GM12865 (cell line): ENCODE measurements around the gene TAS2R1.
A peak's percentile ranks its signal among the peaks of the same experiment; 100 is the strongest.

ENCODE experiments used
- DNase-seq: peaks from one replicate; pipeline ENCODE4 v3.0.0; 2010; ENCODE audit warnings: low read depth
- H3K4me3 ChIP-seq: 2 replicates; pipeline ENCODE4 v1.5.1; 2011; ENCODE audit warnings: mild to moderate bottlenecking, low read depth, low read length, control low read depth
- TF ChIP-seq, protein P1 (sequence below): IDR thresholded peaks from 2 replicates; pipeline ENCODE4 v1.5.1; 2011; ENCODE audit warnings: low read length, control low read depth, low read depth, inconsistent platforms; ENCODE audit not compliant: insufficient read depth; ENCODE audit errors: missing control alignments

The TAS2R1 gene

GRCh38 chr5:9657819-9658218 lies 27.7 kb upstream of the TAS2R1 start:
- H3K4me3 ChIP-seq, result no peak overlapping the region
- no peak for DNase-seq
- TF ChIP-seq, protein P1, sequence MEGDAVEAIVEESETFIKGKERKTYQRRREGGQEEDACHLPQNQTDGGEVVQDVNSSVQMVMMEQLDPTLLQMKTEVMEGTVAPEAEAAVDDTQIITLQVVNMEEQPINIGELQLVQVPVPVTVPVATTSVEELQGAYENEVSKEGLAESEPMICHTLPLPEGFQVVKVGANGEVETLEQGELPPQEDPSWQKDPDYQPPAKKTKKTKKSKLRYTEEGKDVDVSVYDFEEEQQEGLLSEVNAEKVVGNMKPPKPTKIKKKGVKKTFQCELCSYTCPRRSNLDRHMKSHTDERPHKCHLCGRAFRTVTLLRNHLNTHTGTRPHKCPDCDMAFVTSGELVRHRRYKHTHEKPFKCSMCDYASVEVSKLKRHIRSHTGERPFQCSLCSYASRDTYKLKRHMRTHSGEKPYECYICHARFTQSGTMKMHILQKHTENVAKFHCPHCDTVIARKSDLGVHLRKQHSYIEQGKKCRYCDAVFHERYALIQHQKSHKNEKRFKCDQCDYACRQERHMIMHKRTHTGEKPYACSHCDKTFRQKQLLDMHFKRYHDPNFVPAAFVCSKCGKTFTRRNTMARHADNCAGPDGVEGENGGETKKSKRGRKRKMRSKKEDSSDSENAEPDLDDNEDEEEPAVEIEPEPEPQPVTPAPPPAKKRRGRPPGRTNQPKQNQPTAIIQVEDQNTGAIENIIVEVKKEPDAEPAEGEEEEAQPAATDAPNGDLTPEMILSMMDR, result no peak

DNA sequence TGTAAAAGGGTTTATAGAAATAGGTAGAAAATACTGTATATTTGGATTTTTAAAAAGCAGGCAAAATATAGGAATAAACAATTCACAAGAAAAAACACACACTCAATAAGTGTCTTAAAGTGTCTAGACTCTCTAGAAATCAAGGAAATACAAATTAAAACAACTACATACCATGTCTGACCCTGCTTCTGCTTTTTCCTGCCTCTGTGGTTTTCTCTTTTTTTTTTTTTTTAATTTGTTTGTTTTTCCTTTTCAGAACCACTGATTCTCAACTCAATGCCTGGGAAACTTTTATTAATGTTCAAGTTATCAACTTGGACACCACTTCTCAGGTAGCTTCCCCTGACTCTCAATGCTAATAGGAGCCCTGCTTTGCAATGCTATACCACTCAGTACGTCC lies 25.5 kb upstream of the TAS2R1 start:
- TF ChIP-seq, protein P1, result no peak
- DNase-seq, result no peak
- no peak overlapping the region for H3K4me3 ChIP-seq

DNA sequence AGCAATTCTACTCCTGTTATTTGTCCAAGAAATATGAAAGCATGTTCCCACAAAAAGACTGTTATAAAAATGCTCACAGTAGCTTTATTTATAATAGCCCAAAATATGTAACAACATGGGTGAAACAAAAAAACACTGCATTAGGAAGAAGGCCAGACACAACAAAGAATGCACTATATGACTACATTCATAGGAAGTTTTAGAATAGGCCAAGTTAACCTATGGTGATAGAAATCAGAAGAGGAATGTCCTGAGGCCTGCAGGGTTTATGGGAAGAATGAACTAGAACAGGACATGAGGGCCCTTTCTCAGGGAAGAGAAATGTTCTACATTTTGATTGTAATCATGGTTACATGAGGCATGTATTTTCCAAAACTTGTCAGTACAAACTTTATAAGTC lies 24.7 kb upstream of the TAS2R1 start:
- TF ChIP-seq, protein P1, result no peak
- DNase-seq, result no peak
- no peak overlapping the region for H3K4me3 ChIP-seq

DNA sequence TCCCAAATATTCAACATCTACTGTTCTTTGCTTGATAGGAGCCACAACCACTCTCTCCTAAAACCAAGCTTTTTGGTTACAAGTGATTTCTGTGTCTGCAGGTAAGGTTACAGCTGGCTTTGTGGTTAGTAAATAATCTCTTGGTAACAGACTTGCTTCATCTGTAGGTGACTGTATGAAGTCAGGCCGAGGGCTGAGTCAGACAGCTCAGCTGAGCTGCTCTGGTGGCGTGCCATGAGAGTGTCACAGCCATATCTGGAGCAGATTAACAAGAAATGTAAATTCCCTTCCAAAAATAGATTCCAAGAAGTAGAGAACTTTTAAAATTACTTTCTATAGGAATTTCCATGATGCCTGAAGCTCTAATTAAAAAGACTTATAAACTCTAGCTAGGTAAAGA lies 23.7 kb upstream of the TAS2R1 start:
- TF ChIP-seq, protein P1, result no peak
- peak; percentile 67 for DNase-seq
- no peak overlapping the region for H3K4me3 ChIP-seq

DNA sequence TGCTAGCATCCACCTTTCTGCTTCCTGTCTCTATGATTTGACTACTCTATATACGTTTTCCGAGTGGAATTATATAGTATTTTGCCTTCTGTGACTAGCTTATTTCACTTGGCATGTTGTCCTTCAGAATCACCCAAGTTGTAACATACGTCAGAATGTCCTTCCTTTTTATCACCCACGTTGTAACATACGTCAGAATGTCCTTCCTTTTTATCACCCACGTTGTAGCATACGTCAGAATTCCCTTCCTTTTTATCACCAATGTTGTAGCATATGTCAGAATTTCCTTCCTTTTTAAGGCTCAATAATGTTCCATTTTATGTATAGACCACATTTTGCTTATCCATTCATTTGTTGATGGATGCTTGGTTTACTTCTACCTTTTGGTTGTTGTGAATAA lies 22.9 kb upstream of the TAS2R1 start:
- TF ChIP-seq, protein P1, result no peak
- no peak overlapping the region for H3K4me3 ChIP-seq
- no peak for DNase-seq

DNA sequence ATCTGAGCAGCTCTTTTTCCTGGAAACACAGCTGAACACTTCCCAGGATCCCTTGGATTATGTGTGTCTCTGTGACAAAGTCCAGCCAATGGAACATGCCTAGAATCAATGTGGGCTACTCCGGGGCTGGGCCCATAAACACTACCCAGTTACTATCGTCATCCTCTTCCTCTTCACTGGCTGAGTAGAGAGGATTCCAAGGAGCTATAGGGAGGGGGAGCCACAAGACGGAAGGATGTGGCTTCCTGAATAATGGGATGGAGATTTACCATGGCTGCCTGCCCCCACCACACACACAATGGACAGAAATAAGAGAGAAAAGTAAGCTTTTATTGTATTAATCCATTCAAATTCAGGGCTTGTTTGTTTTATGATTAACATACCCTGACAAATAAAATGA lies 22.1 kb upstream of the TAS2R1 start:
- TF ChIP-seq, protein P1, result no peak

DNA sequence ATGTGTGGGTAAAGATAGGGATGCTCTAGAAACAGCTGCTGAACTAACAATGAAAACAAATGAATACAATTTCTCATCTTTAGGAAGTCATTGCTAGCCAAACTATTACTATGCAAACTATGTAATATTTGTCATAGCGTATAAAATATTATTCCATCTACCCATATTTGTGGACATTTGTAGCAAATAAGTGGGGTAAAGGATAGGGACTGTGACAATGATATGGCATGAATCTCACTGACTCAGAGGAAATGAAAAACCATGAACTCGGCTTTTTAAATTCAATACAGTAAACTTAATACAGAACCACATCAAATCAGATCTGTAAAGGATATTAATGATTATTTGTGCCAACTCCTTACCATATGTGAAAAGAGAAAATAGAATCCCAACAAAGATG lies 16.7 kb upstream of the TAS2R1 start:
- DNase-seq, result no peak
- TF ChIP-seq, protein P1, result no peak
- H3K4me3 ChIP-seq, result no peak overlapping the region

More for the DNA sequence above, 22.1 kb upstream of the TAS2R1 start:
- no peak for DNase-seq
- H3K4me3 ChIP-seq, result no peak overlapping the region
